ENCODE measurements around the gene KCNIP1.

Gene KCNIP1

GRCh38 chr5:170518277-170518676 is 14.5 kb downstream of the KCNIP1 start:
- no peak overlapping the region for H3K4me3 ChIP-seq (ENCODE audit: low read length, poor library complexity, severe bottlenecking)
- H3K9me3 ChIP-seq (ENCODE audit: insufficient read depth, low read depth, low read length) = no peaks in the 10 kb centered on the region
- H3K9ac ChIP-seq (ENCODE audit: low read depth, low read length, poor library complexity, severe bottlenecking) = no peak overlapping the region
- no peak overlapping the region for H2AFZ ChIP-seq (ENCODE audit: low read length)
- H3K36me3 ChIP-seq (ENCODE audit: insufficient read depth, low read length) = no peaks in the 10 kb centered on the region
- no peaks in the 10 kb centered on the region for H3K79me2 ChIP-seq (ENCODE audit: insufficient read depth, low read length)
- H3K4me1 ChIP-seq (ENCODE audit: insufficient read depth, low read length, poor library complexity, severe bottlenecking) = no peaks in the 10 kb centered on the region
- H3K4me2 ChIP-seq (ENCODE audit: low read depth, low read length, poor library complexity, severe bottlenecking) = no peak overlapping the region
- no peaks in the 10 kb centered on the region for H3F3A ChIP-seq (ENCODE audit: low read depth)
- no peaks in the 10 kb centered on the region for H3K9me2 ChIP-seq (replicated peaks; ENCODE audit: low read depth, low read length)
- H4K20me1 ChIP-seq (ENCODE audit: insufficient read depth, low read length, poor library complexity, severe bottlenecking) = no peaks in the 10 kb centered on the region
- TF ChIP-seq CTCF (conservative IDR thresholded peaks at IDR 0.05; ENCODE audit: low read length) (no peak), EZH2phosphoT487 (IDR thresholded peaks at IDR 0.05; ENCODE audit: borderline replicate concordance) (no peak)
- H3K27me3 ChIP-seq (ENCODE audit: insufficient read depth, low read length, poor library complexity, severe bottlenecking) = no peaks in the 10 kb centered on the region

GRCh38 chr5:170519549-170519948 is 15.7 kb downstream of the KCNIP1 start:
- no peaks in the 10 kb centered on the region for H4K20me1 ChIP-seq (ENCODE audit: insufficient read depth, low read length, poor library complexity, severe bottlenecking)
- H3K9me2 ChIP-seq (replicated peaks; ENCODE audit: low read depth, low read length) = no peaks in the 10 kb centered on the region
- H3K36me3 ChIP-seq (ENCODE audit: insufficient read depth, low read length) = no peaks in the 10 kb centered on the region
- H3K9me3 ChIP-seq (ENCODE audit: insufficient read depth, low read depth, low read length) = no peaks in the 10 kb centered on the region
- no peaks in the 10 kb centered on the region for H3K79me2 ChIP-seq (ENCODE audit: insufficient read depth, low read length)
- no peak for TF ChIP-seq CTCF (conservative IDR thresholded peaks at IDR 0.05; ENCODE audit: low read length)
- no peak for TF ChIP-seq EZH2phosphoT487 (IDR thresholded peaks at IDR 0.05; ENCODE audit: borderline replicate concordance)
- H2AFZ ChIP-seq (ENCODE audit: low read length) = no peak overlapping the region
- no peaks in the 10 kb centered on the region for H3K4me1 ChIP-seq (ENCODE audit: insufficient read depth, low read length, poor library complexity, severe bottlenecking)
- no peak overlapping the region for H3K9ac ChIP-seq (ENCODE audit: low read depth, low read length, poor library complexity, severe bottlenecking)
- H3F3A ChIP-seq (ENCODE audit: low read depth) = no peaks in the 10 kb centered on the region
- H3K27me3 ChIP-seq (ENCODE audit: insufficient read depth, low read length, poor library complexity, severe bottlenecking) = no peaks in the 10 kb centered on the region
- H3K4me3 ChIP-seq (ENCODE audit: low read length, poor library complexity, severe bottlenecking) = no peak overlapping the region
- H3K4me2 ChIP-seq (ENCODE audit: low read depth, low read length, poor library complexity, severe bottlenecking) = no peak overlapping the region

GRCh38 chr5:170520372-170520771 is 16.6 kb downstream of the KCNIP1 start:
- no peak overlapping the region for H3K4me3 ChIP-seq (ENCODE audit: low read length, poor library complexity, severe bottlenecking)
- no peak overlapping the region for H3K4me2 ChIP-seq (ENCODE audit: low read depth, low read length, poor library complexity, severe bottlenecking)
- H3K36me3 ChIP-seq (ENCODE audit: insufficient read depth, low read length) = no peaks in the 10 kb centered on the region
- H4K20me1 ChIP-seq (ENCODE audit: insufficient read depth, low read length, poor library complexity, severe bottlenecking) = no peaks in the 10 kb centered on the region
- no peaks in the 10 kb centered on the region for H3K4me1 ChIP-seq (ENCODE audit: insufficient read depth, low read length, poor library complexity, severe bottlenecking)
- no peak overlapping the region for H3K9ac ChIP-seq (ENCODE audit: low read depth, low read length, poor library complexity, severe bottlenecking)
- H3K79me2 ChIP-seq (ENCODE audit: insufficient read depth, low read length) = no peaks in the 10 kb centered on the region
- no peaks in the 10 kb centered on the region for H3K9me3 ChIP-seq (ENCODE audit: insufficient read depth, low read depth, low read length)
- H2AFZ ChIP-seq (ENCODE audit: low read length) = no peak overlapping the region
- no peaks in the 10 kb centered on the region for H3K27me3 ChIP-seq (ENCODE audit: insufficient read depth, low read length, poor library complexity, severe bottlenecking)
- H3F3A ChIP-seq (ENCODE audit: low read depth) = no peaks in the 10 kb centered on the region
- H3K9me2 ChIP-seq (replicated peaks; ENCODE audit: low read depth, low read length) = no peaks in the 10 kb centered on the region
- TF ChIP-seq EZH2phosphoT487 (IDR thresholded peaks at IDR 0.05; ENCODE audit: borderline replicate concordance) (no peak), CTCF (conservative IDR thresholded peaks at IDR 0.05; ENCODE audit: low read length) (no peak)

All from Loucy (cell line).